ENCODE measurements around the gene TMEM184A.

TMEM184A gene

DNA sequence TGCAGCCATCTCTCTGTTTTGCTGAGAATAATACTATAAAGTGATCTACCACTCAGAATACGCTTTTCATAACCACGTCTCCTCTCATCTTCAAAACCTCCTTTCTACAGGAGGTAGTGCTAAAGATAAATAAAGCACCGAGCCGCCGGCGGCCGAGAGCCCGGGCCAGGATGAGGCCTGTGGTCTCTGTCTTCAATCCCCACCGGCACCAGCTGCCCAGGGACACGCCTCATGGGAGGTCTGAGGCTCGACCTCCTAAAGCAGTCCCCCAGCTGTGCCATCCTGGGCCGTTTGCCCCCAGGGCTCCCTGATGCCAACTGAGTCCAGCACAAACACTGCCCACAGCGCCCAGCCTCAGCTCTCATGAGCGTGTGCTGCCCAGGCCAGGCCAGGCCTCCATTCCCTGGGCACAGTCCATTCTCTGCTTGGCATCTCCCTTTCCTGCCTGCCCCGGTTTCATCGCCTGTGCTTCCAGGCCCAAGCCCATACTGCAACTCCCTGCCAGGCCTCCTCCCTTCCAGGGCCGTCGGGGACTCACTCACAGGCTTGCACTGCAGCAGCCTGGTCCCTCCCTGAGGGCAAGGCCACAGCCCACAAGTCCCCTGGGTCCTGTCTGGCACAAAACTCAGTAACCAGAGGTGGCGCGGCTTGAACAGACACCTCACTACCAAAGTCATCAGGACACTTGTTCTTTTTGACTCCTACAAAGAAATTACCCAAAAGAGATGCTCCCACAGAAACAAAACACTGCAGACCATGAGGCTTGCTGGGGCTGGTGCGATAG, 54.3 kb downstream of the TMEM184A start:
- DNase-seq (ENCODE audit: low spot score) = no peak

DNA sequence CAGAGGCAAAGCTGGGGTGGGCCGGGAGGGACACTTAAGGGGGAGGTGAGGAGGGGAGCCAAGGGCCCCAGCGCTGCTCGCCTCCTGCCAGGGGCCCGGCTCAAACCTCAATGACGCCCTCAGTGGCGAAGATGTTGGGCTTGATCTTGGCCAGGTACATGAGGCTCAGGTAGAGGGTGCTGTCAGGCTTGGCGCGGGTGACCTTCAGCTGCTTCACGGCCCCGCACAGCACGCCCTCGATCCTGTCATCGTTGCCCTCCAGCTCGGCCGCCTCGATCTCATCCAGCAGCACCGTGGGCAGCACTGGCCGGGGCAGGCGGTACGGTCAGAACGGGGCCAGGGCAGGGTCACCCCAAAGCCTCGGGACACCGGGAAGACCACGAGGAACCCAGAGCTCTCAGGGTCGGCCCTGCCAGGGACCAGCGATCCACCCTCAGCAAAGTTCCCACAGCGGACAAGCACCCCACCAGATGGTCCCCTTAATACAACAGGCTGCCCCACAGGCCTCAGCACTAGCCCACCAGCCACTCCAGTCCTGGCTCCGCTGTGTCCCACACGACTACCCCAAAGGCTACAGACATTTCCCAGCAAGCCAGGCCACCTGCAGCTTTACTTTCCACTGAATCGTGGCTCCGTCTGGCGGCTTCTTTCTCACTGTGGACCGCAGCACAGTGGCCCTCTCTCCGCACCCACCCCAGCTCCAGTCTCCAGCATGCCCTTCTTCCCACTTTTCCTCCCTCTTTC, 55.8 kb downstream of the TMEM184A start:
- no peak for DNase-seq (ENCODE audit: low spot score)

DNA sequence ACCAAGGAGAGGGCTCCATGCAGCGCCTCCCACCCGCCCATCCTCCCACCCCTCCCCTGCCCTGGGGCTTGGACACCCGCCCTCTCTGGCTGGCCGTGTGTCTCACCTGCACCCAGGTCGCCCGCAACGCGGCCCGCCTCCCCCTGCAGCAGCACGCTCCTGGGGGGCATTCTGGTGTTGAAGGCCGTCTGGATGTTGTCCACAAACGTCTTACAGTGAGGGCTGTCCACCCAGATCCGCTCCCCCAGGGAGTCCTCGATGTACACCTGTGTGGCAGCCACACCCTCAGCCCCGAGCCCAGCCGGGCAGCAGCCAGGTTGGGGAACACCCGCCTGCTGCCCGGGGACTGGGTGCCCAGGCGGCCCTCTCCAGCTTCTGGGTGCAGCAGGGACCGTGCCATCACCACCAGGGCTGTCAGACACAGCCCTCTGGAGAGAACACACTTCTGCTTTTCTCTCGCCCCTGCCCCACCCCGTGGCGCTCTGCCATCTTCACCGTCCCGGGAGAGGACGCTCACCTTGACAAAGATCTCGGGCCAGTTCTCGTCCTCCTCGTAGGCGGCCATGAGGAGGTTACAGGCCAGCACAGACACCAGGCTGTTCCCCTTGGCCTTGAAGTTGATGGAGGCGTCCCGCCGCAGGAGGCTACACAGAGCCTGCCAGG, 56.5 kb downstream of the TMEM184A start:
- no peak for DNase-seq (ENCODE audit: low spot score)

DNA sequence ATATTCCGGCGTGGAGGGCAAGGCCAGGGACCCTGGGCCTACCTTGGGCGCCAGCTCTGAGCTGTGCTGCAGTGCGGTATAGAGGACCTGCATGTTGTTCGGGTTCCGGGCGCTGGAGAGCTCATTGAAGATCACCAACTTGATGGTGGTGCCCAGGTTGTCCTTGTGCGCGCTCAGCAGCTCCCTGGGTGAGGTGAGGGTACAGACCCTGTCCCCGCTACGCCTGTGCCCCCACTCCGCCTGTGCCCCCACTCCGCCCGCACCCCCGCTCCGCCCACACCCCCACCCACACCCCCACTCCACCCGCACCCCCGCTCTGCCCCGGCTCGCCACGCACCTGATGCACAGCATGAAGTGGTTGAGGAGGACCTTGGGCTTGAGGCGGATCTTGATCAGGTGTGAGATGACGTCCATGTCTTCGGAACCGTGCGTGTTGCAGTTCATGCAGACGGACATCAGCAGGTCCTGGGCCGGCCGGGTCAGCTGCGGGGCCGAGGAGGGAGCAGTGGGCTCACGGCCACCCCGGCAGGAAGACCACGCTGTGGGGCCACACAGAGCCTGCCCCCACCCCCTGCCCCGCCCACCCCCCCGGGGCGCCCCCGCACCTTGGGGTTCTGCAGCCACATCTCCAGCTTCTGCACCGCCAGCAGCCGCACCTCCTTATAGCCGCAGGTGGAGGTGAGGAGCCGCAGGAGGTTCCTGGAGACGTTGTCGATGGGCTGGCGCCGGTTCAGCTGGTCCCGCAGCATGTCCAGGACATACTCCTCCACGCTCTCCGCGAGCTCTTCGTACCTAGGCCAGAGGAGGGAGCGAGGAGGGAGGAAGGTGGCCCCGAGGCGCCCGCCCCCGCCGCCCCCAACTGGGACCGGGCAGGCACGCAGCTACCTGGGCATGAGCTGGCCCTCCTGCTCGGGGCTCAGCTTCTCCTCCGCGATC, 57.4 kb downstream of the TMEM184A start:
- no peak for DNase-seq (ENCODE audit: low spot score)

DNA sequence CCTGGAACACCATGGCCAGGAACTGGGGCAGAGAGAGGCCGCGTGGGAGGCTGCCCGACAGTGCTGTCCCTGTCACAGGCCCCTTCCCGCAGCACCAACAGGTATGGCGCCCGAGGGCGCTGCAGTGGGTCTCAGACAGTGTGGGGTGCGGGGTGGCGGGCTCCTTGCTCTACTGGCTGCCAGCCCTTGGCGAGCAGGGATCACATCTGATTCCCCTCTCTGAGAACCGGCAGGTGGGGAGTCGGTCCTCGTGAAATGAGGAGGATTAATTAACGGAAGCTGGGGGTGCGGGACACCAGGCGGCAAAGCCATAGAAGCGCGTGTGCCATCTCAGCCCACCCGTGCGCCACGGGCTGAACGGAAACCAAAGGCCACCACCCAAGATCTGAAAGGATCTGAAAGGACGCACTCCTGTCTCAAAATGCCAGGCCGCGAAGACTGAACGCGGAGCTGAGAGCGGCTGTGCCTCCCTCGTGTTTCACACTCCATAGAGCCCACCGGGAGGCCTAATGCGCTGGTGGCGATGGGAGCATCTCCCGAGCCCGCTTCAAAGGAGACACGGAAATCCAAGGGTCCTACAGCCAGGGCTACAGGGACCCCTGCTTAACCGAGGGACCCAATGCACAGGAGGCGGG, 58.6 kb downstream of the TMEM184A start:
- no peak for DNase-seq (ENCODE audit: low spot score)

DNA sequence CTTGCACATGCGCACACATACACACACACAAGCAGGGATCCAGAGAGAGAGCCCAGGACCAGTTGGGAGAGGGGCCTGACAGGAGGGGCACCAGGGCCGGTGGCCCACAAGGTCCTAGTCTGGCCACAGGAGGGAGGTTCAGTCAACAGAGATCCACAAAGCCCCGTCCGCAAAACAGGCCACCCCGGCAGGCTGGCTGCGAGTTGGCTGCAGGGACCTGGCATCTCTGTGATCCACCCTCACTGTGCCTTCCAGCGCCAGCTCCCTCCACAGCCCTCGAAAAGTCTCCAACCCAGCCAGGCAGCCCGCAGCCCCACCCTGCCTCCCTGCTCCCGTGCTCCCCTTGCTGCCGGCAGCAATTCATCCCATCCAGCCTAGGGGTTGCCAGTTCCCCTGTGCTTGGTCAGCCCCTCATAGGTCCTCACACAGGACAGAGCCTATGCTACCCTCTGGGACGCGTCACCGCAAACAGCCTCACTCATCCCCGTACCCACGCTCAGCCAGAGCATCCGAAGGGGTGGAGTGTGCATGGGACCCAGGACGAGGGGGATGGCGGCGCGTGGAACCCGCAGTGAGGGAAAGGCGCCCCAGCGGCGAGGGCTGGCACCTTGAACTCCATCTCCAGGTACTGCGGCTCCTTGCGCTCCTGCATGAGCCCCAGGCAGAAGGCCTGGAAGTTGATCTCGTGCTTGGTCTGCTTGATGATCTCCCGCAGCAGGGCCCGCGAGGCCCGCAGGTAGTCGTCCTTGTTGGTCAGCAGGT, 59.3 kb downstream of the TMEM184A start:
- no peak for DNase-seq (ENCODE audit: low spot score)

DNA sequence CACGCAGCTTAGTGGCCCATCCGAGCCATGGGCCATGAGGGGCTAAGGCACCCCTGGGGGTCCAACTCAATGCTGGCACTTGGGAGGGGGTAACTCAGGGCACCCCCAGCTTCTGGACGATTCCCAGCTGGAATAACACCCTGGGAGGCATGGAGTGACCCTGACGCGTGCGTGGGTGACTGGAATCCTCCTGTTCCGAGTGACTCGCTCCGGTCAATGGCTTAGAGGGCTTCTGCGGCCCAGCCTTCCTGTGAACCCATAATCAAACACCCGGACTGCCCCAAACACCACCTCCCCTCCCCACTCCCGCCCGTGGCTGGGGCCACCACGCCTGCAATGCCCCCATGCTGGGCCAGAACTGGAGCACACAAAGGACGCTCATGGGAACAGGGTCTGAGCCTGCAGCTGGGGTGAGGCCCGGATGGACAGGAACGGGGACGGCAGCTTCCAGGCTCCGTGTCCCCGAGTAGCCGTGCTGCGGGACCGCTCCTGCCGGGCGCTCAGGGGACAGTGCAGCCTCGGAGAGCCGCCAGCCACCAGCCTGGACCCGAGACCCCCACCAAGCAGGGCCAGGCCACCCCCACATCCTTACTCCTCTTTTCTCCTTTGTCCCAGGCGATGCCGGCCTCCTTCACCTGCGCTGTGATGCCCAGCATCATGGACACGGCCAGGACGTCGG, 60.3 kb downstream of the TMEM184A start:
- DNase-seq (ENCODE audit: low spot score) = no peak

DNA sequence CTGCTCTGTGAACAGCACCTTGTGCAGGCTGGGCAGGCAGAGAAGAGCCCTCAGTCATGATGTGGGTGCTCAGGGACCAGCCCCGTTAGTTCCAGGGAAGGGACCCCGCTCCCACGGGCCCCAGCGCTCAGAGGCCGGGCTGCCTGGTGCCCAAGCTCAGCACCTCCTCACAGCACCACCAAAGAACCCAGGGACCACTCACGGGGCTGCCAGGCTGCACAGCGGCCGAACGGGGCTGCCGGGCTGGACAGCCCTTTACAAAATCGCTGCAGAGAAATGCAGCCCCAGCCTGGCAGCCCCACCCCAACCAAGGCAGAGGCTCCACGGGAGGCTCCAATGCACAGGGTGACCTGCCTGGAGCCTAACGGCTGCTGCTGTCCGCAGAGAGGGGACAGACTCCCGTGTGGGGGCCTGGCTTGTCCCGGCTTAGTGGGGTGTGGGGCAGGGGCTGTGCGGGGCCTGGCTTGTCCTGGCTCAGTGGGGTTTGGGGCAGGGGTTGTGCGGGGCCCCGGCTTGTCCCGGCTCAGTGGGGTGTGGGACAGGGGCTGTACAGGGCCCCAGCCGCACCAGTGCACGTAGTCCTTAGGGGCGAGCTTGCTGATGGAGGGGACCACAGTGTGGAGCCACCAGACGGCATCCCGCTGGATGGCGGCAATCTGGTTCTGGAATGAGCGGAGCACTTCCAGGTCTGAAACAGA, 61.0 kb downstream of the TMEM184A start:
- DNase-seq (ENCODE audit: low spot score) = no peak

DNA sequence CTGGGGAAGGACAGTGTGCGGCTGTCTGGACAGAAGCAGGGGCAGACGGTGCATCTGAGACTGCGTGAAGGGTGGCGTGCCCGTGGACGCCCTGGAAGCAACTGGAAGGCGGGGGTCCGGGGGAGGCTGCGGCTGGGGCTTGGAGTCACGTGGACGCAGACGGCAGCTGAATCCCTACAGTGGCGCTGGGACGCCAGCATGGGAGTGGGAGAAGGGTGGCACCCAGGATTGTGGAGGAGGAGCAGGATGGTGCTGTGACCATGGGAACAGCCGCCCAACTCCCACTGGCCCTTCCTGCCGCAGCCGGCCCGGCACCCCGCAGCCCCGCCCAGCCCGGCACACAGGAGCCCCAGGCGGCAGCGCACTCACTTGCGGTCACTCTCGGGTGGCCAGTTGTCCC, 61.6 kb downstream of the TMEM184A start:
- no peak for DNase-seq (ENCODE audit: low spot score)

DNA sequence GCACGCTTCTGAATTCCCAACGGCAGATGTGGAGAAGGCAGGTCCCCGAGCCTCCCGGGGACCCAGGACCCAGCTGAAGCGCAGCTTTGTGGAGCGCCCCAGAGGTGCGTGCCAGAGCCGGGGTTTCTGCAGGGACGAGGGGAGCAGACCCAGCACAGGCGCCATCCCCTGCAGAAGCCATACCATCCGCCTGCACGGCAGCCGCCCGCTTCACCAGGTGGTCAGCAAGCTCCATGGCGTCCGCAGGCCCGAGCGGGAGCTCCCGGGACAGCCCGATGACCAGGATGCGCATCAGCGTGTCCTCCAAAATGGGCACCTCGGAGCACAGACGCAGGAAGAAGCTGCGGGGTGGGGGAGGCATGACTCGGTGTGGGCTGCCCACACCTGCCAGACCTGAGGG, 62.4 kb downstream of the TMEM184A start:
- DNase-seq (ENCODE audit: low spot score) = no peak

DNA sequence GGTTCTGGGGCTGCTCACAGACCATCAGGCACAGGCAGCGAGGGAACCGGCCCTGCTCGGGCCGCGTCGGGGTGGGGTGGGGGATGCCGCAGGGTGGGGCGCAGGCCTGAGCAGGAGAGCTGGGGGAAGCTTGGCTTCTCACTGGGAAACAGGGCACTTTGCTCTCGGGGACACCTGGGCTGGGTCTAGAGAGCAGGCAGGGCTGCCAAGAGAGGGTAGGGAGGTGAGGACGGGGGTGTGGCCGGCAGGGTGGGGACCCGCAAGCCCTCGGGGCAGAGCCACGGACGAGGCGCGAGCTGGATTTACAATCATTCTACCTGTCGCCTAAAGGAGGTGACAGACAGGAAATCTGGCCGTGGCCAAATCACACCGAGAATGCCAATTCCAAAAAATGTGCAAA, 62.9 kb downstream of the TMEM184A start:
- DNase-seq (ENCODE audit: low spot score) = no peak

DNA sequence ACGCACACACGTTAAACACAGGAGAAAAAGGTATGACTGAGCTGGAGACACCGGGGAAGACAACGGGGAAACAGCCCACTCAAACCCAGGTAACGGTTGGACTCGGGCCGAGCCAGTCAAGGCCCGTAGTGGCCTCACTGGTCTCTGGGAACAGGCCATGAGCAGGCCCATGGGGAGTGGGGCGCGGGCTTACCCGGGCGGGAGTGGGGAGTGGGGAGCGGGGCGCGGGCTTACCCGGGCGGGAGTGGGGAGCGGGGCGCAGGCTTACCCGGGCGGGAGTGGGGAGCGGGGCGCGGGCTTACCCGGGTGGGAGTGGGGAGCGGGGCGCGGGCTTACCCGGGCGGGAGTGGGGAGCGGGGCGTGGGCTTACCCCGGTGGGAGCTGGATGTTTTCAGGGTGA, 63.4 kb downstream of the TMEM184A start:
- DNase-seq (ENCODE audit: low spot score) = no peak
